Left ventricle myocardium inferior (tissue), 1 donor: ENCODE results near the gene C5. TPM values are rescaled to one million over a fixed set of nuclear protein-coding genes. Genes with fewer than 3 reads are reported as not detected.
"Not testable (repeated sequence)": the region's sequence is repeated elsewhere in the genome, so short reads cannot be mapped to it uniquely, and the experiment has no call there.

ENCODE experiments used
- DNase-seq: peaks from one replicate; pipeline ENCODE4 v3.0.0-alpha.2; 2020
- H3K27ac ChIP-seq: fragments of 200-600 bp; replicated peaks from 2 replicates; pipeline ENCODE4 v1.8.0; 2021
- H3K27me3 ChIP-seq: fragments of 200-600 bp; 2 replicates; pipeline ENCODE4 v1.8.0; 2021; ENCODE audit warnings: low read depth
- H3K36me3 ChIP-seq: fragments of 200-600 bp; 2 replicates; pipeline ENCODE4 v1.8.0; 2021
- H3K4me1 ChIP-seq: fragments of 200-600 bp; 2 replicates; pipeline ENCODE4 v1.8.0; 2021
- H3K4me3 ChIP-seq: fragments of 200-600 bp; 2 replicates; pipeline ENCODE4 v1.8.0; 2021; ENCODE audit warnings: mild to moderate bottlenecking, moderate library complexity
- H3K9me3 ChIP-seq: fragments of 200-600 bp; replicated peaks from 2 replicates; pipeline ENCODE4 v1.8.0; 2021
- intact Hi-C: fragments of 100-400 bp; cut with micrococcal nuclease; formaldehyde crosslinking; loops from one replicate; pipeline ENCODE4 v1.11.0; 2022
- total RNA-seq: library from RNA; stranded (reverse); fragmentation: NEBNext Ultra II Directional; extraction: Animal tissue kit (Norgen Biotek cat#: 25700); gene quantifications from one replicate; pipeline ENCODE4 v1.2.1, GENCODE V29; 2021
- TF ChIP-seq, protein P1 (sequence below): fragments of 200-600 bp; IDR thresholded peaks from 2 replicates; pipeline ENCODE4 v1.8.0; 2021; ENCODE audit warnings: antibody characterized with exemption, mild to moderate bottlenecking, borderline replicate concordance
- donor health status: DM: no; HTN: yes; CAD: no; lungs with severe emphysema.

Gene C5
- total RNA-seq, 1 donor from 2014 or later: 0.63 TPM

DNA sequence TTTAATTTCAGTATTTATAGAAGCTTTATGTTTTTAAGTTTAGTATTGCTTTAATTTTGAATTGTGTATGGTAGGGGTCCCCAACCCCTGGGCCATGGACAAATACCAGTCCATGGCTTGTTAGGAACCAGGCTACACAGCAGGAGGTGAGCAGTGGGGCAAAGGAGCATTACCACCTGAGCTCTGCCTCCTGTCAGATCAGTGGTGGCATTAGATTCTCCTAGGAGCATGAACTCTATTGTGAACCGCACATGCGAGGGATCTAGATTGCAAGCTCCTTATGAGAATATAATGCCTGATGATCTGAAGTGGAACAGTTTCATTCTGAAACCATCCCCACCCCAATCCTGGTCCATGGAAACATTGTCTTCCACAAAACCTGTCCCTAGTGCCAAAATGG lies 1.9 kb downstream of the C5 start:
- Histone ChIP-seq H3K27ac (no peak overlapping the region), H3K27me3 (no peaks in the 10 kb centered on the region), H3K4me3 (no peak overlapping the region), H3K4me1 (no peaks in the 10 kb centered on the region), H3K36me3 (no peaks in the 10 kb centered on the region), H3K9me3 (no peaks in the 10 kb centered on the region)
- intact Hi-C loops: no loop called here
- DNase-seq: no peak
- TF ChIP-seq, protein P1, sequence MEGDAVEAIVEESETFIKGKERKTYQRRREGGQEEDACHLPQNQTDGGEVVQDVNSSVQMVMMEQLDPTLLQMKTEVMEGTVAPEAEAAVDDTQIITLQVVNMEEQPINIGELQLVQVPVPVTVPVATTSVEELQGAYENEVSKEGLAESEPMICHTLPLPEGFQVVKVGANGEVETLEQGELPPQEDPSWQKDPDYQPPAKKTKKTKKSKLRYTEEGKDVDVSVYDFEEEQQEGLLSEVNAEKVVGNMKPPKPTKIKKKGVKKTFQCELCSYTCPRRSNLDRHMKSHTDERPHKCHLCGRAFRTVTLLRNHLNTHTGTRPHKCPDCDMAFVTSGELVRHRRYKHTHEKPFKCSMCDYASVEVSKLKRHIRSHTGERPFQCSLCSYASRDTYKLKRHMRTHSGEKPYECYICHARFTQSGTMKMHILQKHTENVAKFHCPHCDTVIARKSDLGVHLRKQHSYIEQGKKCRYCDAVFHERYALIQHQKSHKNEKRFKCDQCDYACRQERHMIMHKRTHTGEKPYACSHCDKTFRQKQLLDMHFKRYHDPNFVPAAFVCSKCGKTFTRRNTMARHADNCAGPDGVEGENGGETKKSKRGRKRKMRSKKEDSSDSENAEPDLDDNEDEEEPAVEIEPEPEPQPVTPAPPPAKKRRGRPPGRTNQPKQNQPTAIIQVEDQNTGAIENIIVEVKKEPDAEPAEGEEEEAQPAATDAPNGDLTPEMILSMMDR: no peak

DNA sequence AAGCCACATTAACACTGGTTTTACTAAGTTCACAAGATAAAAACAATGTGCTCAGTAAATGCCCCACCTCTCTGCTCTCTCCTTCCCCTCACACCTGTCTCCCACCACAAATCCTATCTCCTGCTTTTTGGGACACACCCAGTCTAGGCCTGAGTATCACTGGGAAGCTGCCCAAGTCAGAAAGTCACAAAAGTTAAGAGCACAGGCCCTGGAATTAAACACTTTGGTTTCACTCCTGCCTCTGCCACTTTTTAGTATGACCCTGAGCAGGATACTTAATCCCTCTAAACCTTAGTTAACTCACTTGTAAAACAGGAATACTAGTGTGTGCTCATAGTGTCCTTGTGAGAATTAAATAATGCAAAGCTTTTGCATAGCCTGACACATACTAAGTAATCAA lies 11.3 kb downstream of the C5 start:
- intact Hi-C loops: no loop called here
- DNase-seq: no peak
- no peak overlapping the region for H3K27ac ChIP-seq
- H3K27me3 ChIP-seq: no peaks in the 10 kb centered on the region
- peaks cover 4% of the 10 kb centered on the region for H3K9me3 ChIP-seq
- no peaks in the 10 kb centered on the region for H3K36me3 ChIP-seq
- no peak overlapping the region for H3K4me3 ChIP-seq
- H3K4me1 ChIP-seq: no peaks in the 10 kb centered on the region
- TF ChIP-seq, protein P1: no peak

DNA sequence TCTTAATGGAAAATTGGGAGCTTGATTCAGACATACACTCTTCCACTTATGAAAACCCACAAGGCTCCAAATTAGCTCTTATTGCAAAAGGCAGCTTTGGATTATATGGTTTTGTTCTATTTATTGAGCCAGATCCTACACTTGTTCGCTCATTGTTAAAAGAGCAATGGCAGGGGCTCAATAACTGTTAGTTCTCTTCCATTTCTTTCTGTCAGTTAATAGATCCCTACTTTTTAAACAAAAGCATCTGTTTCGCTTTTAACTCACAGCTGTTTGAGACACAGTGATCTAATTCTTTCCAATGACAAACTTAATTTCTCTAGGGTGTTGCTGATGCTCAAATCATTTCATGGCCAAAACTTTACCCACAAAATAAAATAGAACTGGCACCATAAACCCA lies 11.7 kb downstream of the C5 start:
- Histone ChIP-seq H3K4me1 (no peaks in the 10 kb centered on the region), H3K4me3 (no peak overlapping the region), H3K27me3 (no peaks in the 10 kb centered on the region), H3K27ac (no peak overlapping the region), H3K36me3 (no peaks in the 10 kb centered on the region), H3K9me3 (peaks cover 4% of the 10 kb centered on the region)
- intact Hi-C loops: no loop called here
- TF ChIP-seq, protein P1: no peak
- no peak for DNase-seq

DNA sequence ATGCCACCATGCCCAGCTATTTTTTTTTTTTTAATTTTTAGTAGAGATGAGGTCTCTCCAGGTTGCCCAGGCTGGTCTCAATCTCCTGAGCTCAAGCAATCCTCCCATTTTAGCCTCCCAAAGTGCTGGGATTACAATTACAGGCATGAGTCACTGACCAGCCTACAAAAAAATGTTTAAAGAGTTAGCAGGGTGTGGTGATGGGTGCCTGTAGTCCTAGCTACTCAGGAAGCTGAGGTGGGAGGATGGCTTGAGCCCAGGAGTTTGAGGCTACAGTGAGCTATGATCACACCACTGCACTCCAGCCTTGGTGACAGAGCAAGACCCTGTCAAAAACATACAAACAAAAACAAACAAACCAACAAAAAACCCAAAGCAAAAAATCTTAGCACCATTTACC lies 14.4 kb downstream of the C5 start:
- H3K27me3 ChIP-seq, H3K4me1 ChIP-seq, intact Hi-C loops, H3K9me3 ChIP-seq, DNase-seq, H3K4me3 ChIP-seq, H3K27ac ChIP-seq, H3K36me3 ChIP-seq: not testable (repeated sequence)

DNA sequence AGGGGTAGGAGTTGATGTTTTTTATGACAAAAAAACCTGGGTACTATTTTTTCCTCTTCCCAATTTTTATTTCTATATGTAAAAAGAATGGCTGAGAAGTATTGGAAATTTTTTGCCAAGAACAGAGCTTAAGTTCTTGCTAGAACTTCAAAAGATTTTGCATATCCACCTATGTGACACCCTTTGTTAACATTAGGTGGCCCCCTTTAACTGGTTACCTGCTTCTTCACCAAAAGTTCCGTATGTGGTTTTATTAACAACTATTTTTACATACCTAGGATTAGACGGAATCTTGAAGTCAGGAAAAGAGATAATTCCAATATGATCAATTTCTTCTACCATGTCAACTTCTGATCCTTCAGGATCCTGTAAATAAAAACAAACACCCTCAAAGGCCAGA lies 15.5 kb downstream of the C5 start:
- no peak for DNase-seq
- Histone ChIP-seq H3K27me3 (no peaks in the 10 kb centered on the region), H3K4me1 (no peaks in the 10 kb centered on the region), H3K36me3 (no peaks in the 10 kb centered on the region), H3K4me3 (no peak overlapping the region), H3K9me3 (peaks cover 4% of the 10 kb centered on the region), H3K27ac (no peak overlapping the region)
- intact Hi-C loops: no loop called here
- TF ChIP-seq, protein P1: no peak

DNA sequence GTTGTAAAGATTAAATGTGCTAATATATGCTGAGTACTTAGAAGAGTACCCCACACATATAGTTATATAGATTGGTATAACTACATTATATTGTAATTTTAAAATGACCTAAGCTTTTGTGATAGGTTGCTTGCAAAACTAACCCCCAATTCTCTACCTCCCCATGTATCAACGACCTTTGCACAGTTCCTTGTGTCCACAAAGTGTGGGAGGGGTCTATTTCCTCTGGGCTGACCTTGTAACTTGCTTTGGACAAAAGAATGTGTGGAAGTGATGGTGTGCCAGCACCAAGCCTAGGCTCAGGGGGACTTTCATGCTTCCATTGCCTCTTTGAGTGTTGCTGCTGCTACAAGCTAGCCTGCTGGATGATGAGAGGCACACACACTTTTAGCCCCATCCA lies 20.6 kb downstream of the C5 start:
- TF ChIP-seq, protein P1: no peak
- intact Hi-C loops: no loop called here
- DNase-seq: no peak
- no peaks in the 10 kb centered on the region for H3K9me3 ChIP-seq
- no peak overlapping the region for H3K4me3 ChIP-seq
- no peaks in the 10 kb centered on the region for H3K4me1 ChIP-seq
- no peaks in the 10 kb centered on the region for H3K27me3 ChIP-seq
- no peak overlapping the region for H3K27ac ChIP-seq
- no peaks in the 10 kb centered on the region for H3K36me3 ChIP-seq

DNA sequence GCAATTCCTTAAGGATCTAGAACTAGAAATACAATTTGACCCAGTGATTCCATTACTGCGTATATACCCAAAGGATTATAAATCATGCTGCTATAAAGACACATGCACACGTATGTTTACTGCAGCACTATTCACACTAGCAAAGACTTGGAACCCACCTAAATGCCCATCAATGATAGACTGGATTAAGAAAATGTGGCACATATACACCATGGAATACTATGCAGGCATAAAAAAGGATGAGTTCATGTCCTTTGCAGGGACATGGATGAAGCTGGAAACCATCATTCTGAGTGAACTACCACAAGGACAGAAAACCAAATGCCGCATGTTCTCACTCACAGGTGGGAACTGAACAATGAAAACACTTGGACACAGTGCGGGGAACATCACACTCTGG lies 21.8 kb downstream of the C5 start:
- intact Hi-C loops, H3K27ac ChIP-seq, H3K4me3 ChIP-seq, H3K27me3 ChIP-seq, H3K36me3 ChIP-seq, H3K4me1 ChIP-seq, DNase-seq, H3K9me3 ChIP-seq: not testable (repeated sequence)
